ENCODE measurements around the gene AGAP1. TPM values are rescaled to one million over a fixed set of nuclear protein-coding genes. Genes with fewer than 3 reads are reported as not detected.

The AGAP1 gene
- total RNA-seq, 4 donors from 2014 or later: 7.2 to 19.6 (median 15.2) TPM

- H3K4me3 ChIP-seq: no peak overlapping the region
- no peaks in the 10 kb centered on the region for H3K9me3 ChIP-seq
- no peaks in the 10 kb centered on the region for H3K36me3 ChIP-seq
- intact Hi-C loops (cut with DNase I): no loop called here
- WGBS, 2 donors: 78 to 84% methylated on average over 8 to 14 of the region's 16 CpGs
- no peak for TF ChIP-seq CTCF (IDR thresholded peaks at IDR 0.05)
- TF ChIP-seq POLR2A (IDR thresholded peaks at IDR 0.05): no peak
- H3K4me1 ChIP-seq: peaks cover 0 to 51% (median 24%) of the 10 kb centered on the region in 3 donors
- H3K27ac ChIP-seq: peak overlapping the region in 3 of 4 donors; percentile 14 to 63 (median 20)
- no peak for DNase-seq
- H3K27me3 ChIP-seq: no peaks in the 10 kb centered on the region
Observed at GRCh38 chr2:235643680-235644511, 150.1 kb downstream of the AGAP1 start.

- no peak for TF ChIP-seq CTCF (IDR thresholded peaks at IDR 0.05)
- TF ChIP-seq POLR2A (IDR thresholded peaks at IDR 0.05): no peak
- no peaks in the 10 kb centered on the region for H3K27me3 ChIP-seq
- H3K4me3 ChIP-seq: no peak overlapping the region
- no peaks in the 10 kb centered on the region for H3K36me3 ChIP-seq
- DNase-seq: no peak
- no peak overlapping the region for H3K27ac ChIP-seq
- WGBS, 2 donors: 88 to 91% methylated on average over 6 of the region's 6 CpGs
- H3K4me1 ChIP-seq: peaks cover 0 to 17% (median 0%) of the 10 kb centered on the region in 3 donors
- intact Hi-C loops (cut with DNase I): no loop called here
- no peaks in the 10 kb centered on the region for H3K9me3 ChIP-seq
Observed at GRCh38 chr2:235647264-235647663, 153.4 kb downstream of the AGAP1 start.

- no peaks in the 10 kb centered on the region for H3K36me3 ChIP-seq
- DNase-seq: no peak
- no peak for TF ChIP-seq CTCF (IDR thresholded peaks at IDR 0.05)
- intact Hi-C loops (cut with DNase I): no loop called here
- H3K4me1 ChIP-seq: peaks cover 0 to 11% (median 0%) of the 10 kb centered on the region in 3 donors
- H3K27ac ChIP-seq: no peak overlapping the region
- H3K9me3 ChIP-seq: no peaks in the 10 kb centered on the region
- 52 to 75% methylated on average over 2 to 3 of the region's 3 CpGs for WGBS, 2 donors
- H3K4me3 ChIP-seq: no peak overlapping the region
- H3K27me3 ChIP-seq: no peaks in the 10 kb centered on the region
Observed at GRCh38 chr2:235647877-235648276, 154.0 kb downstream of the AGAP1 start.

- intact Hi-C loops (cut with DNase I): no loop called here
- H3K27ac ChIP-seq: no peak overlapping the region
- no peaks in the 10 kb centered on the region for H3K27me3 ChIP-seq
- TF ChIP-seq CTCF (IDR thresholded peaks at IDR 0.05) (no peak), POLR2A (IDR thresholded peaks at IDR 0.05) (no peak)
- no peaks in the 10 kb centered on the region for H3K36me3 ChIP-seq
- no peak for DNase-seq
- H3K4me3 ChIP-seq: no peak overlapping the region
- 89 to 90% methylated on average over 6 to 9 of the region's 9 CpGs for WGBS, 2 donors
- H3K9me3 ChIP-seq: no peaks in the 10 kb centered on the region
- H3K4me1 ChIP-seq: no peaks in the 10 kb centered on the region
Observed at GRCh38 chr2:235649418-235649817, 155.6 kb downstream of the AGAP1 start.

- no peaks in the 10 kb centered on the region for H3K27me3 ChIP-seq
- intact Hi-C loops (cut with DNase I): no loop called here
- no peaks in the 10 kb centered on the region for H3K9me3 ChIP-seq
- DNase-seq: no peak
- H3K36me3 ChIP-seq: no peaks in the 10 kb centered on the region
- H3K4me3 ChIP-seq: no peak overlapping the region
- no peak overlapping the region for H3K27ac ChIP-seq
- WGBS, 2 donors: 77 to 88% methylated on average over 7 of the region's 7 CpGs
- no peak for TF ChIP-seq POLR2A (IDR thresholded peaks at IDR 0.05)
- TF ChIP-seq CTCF (IDR thresholded peaks at IDR 0.05): no peak
- H3K4me1 ChIP-seq: no peaks in the 10 kb centered on the region
Observed at GRCh38 chr2:235651643-235652042, 157.8 kb downstream of the AGAP1 start.
